Measurements from ENCODE around the gene BSN. TPM values are rescaled to one million over a fixed set of nuclear protein-coding genes. Genes with fewer than 3 reads are reported as not detected.
"Not testable (repeated sequence)": the region's sequence is repeated elsewhere in the genome, so short reads cannot be mapped to it uniquely, and the experiment has no call there.

Gene BSN
- total RNA-seq, 4 donors from 2014 or later = 0.44 to 1.8 (median 0.92) TPM

GRCh38 chr3:49675912-49676311 lies 121.6 kb downstream of the BSN start:
- H3K36me3 ChIP-seq = peaks cover 5 to 54% (median 25%) of the 10 kb centered on the region in 3 donors
- no peak for DNase-seq (ENCODE audit: low spot score in 2 of 2)
- no peak overlapping the region for H3K4me3 ChIP-seq
- TF ChIP-seq EP300 (IDR thresholded peaks at IDR 0.05) (no peak), POLR2A (IDR thresholded peaks at IDR 0.05) (no peak), CTCF (IDR thresholded peaks at IDR 0.05) (no peak)
- WGBS, 2 donors = 90 to 92% methylated on average over 10 to 11 of the region's 11 CpGs
- H3K27me3 ChIP-seq = no peaks in the 10 kb centered on the region
- H3K9me3 ChIP-seq = peaks cover 0 to 5% (median 0%) of the 10 kb centered on the region in 4 donors
- no peak overlapping the region for H3K27ac ChIP-seq
- peaks cover 0 to 21% (median 13%) of the 10 kb centered on the region in 4 donors for H3K4me1 ChIP-seq

GRCh38 chr3:49680493-49681231 lies 126.4 kb downstream of the BSN start:
- 77 to 86% methylated on average over 4 to 7 of the region's 7 CpGs for WGBS, 2 donors
- H3K36me3 ChIP-seq = peaks cover 5 to 99% (median 25%) of the 10 kb centered on the region in 3 donors
- no peak overlapping the region for H3K27ac ChIP-seq
- TF ChIP-seq POLR2A (IDR thresholded peaks at IDR 0.05) = no peak
- TF ChIP-seq CTCF (IDR thresholded peaks at IDR 0.05) = no peak
- no peak for TF ChIP-seq EP300 (IDR thresholded peaks at IDR 0.05)
- DNase-seq (ENCODE audit: low spot score in 2 of 2) = no peak
- no peaks in the 10 kb centered on the region for H3K27me3 ChIP-seq
- peaks cover 0 to 3% (median under 1%) of the 10 kb centered on the region in 4 donors for H3K4me1 ChIP-seq
- no peaks in the 10 kb centered on the region for H3K9me3 ChIP-seq
- H3K4me3 ChIP-seq = no peak overlapping the region

GRCh38 chr3:49681232-49681522 lies 126.9 kb downstream of the BSN start:
- Histone ChIP-seq H3K36me3 (peaks cover 5 to 94% (median 25%) of the 10 kb centered on the region in 3 donors), H3K4me1 (peaks cover 0 to 5% (median under 1%) of the 10 kb centered on the region in 4 donors), H3K4me3 (no peak overlapping the region), H3K27me3 (peaks cover 0 to under 1% of the 10 kb centered on the region in 2 donors), H3K27ac (no peak overlapping the region), H3K9me3 (no peaks in the 10 kb centered on the region)
- DNase-seq (ENCODE audit: low spot score in 2 of 2) = no peak
- WGBS, 2 donors = 100% methylated on average over 1 of the region's 2 CpGs; no CpG with 5 or more reads in 1 of the 2 donors
- TF ChIP-seq CTCF (IDR thresholded peaks at IDR 0.05) (no peak), EP300 (IDR thresholded peaks at IDR 0.05) (no peak), POLR2A (IDR thresholded peaks at IDR 0.05) (no peak)

- Histone ChIP-seq H3K4me3 (no peak overlapping the region), H3K36me3 (peaks cover 5 to 90% (median 25%) of the 10 kb centered on the region in 3 donors), H3K4me1 (peaks cover 0 to 9% (median 2%) of the 10 kb centered on the region in 4 donors), H3K27me3 (peaks cover 0 to 4% of the 10 kb centered on the region in 2 donors), H3K9me3 (no peaks in the 10 kb centered on the region), H3K27ac (no peak overlapping the region)
- no peak for TF ChIP-seq EP300 (IDR thresholded peaks at IDR 0.05)
- no peak for TF ChIP-seq CTCF (IDR thresholded peaks at IDR 0.05)
- no peak for TF ChIP-seq POLR2A (IDR thresholded peaks at IDR 0.05)
- DNase-seq (ENCODE audit: low spot score in 2 of 2) = no peak
- 77 to 78% methylated on average over 4 of the region's 4 CpGs for WGBS, 2 donors
Measured at GRCh38 chr3:49681543-49681942, 127.3 kb downstream of the BSN start.

GRCh38 chr3:49683162-49683561 lies 128.9 kb downstream of the BSN start:
- H3K4me3 ChIP-seq = no peak overlapping the region
- H3K4me1 ChIP-seq = peaks cover 0 to 19% (median 4%) of the 10 kb centered on the region in 4 donors
- 82 to 88% methylated on average over 3 to 6 of the region's 6 CpGs for WGBS, 2 donors
- H3K27me3 ChIP-seq = peaks cover 0 to 14% of the 10 kb centered on the region in 2 donors
- H3K9me3 ChIP-seq = no peaks in the 10 kb centered on the region
- TF ChIP-seq EP300 (IDR thresholded peaks at IDR 0.05) = no peak
- DNase-seq (ENCODE audit: low spot score in 2 of 2) = no peak
- H3K27ac ChIP-seq = peak overlapping the region in 1 of 4 donors; percentile 11
- peaks cover 5 to 74% (median 17%) of the 10 kb centered on the region in 3 donors for H3K36me3 ChIP-seq

- WGBS, 2 donors = 67 to 92% methylated on average over 2 of the region's 2 CpGs
- H3K4me1 ChIP-seq = peaks cover 0 to 27% (median 7%) of the 10 kb centered on the region in 4 donors
- DNase-seq (ENCODE audit: low spot score in 2 of 2); H3K9me3 ChIP-seq; H3K27ac ChIP-seq; H3K4me3 ChIP-seq: not testable (repeated sequence)
- H3K27me3 ChIP-seq = peaks cover 0 to 14% of the 10 kb centered on the region in 2 donors
- peaks cover 0 to 61% (median 8%) of the 10 kb centered on the region in 3 donors for H3K36me3 ChIP-seq
Measured at GRCh38 chr3:49684453-49684852, 130.2 kb downstream of the BSN start.

GRCh38 chr3:49685103-49685502 lies 130.8 kb downstream of the BSN start:
- Histone ChIP-seq H3K4me1 (peaks cover 0 to 31% (median 7%) of the 10 kb centered on the region in 4 donors), H3K36me3 (peaks cover 0 to 55% (median 2%) of the 10 kb centered on the region in 3 donors), H3K27me3 (peaks cover 0 to 14% of the 10 kb centered on the region in 2 donors)
- WGBS, 2 donors = 93 to 95% methylated on average over 9 to 10 of the region's 10 CpGs
- not testable (repeated sequence) for H3K4me3 ChIP-seq; DNase-seq (ENCODE audit: low spot score in 2 of 2); H3K27ac ChIP-seq; H3K9me3 ChIP-seq

- H3K27ac ChIP-seq = not testable (repeated sequence)
- H3K4me3 ChIP-seq = peak overlapping the region in 1 of 4 donors; percentile 25
- WGBS, 2 donors = 25 to 73% methylated on average over 8 to 25 of the region's 36 CpGs
Measured at GRCh38 chr3:49685846-49686245, 131.6 kb downstream of the BSN start.

GRCh38 chr3:49686346-49686745 lies 132.1 kb downstream of the BSN start:
- H3K27me3 ChIP-seq = peaks cover 0 to 14% of the 10 kb centered on the region in 2 donors
- H3K4me1 ChIP-seq = peaks cover 0 to 44% (median 12%) of the 10 kb centered on the region in 4 donors
- DNase-seq (ENCODE audit: low spot score in 2 of 2); H3K9me3 ChIP-seq; H3K27ac ChIP-seq: not testable (repeated sequence)
- 0 to 2% methylated on average over 7 to 15 of the region's 29 CpGs for WGBS, 2 donors
- peak overlapping the region in 3 of 4 donors; percentile 11 to 25 (median 13) for H3K4me3 ChIP-seq
- H3K36me3 ChIP-seq = peaks cover 0 to 42% (median 0%) of the 10 kb centered on the region in 3 donors

More at GRCh38 chr3:49685846-49686245, 131.6 kb downstream of the BSN start:
- not testable (repeated sequence) for DNase-seq (ENCODE audit: low spot score in 2 of 2); H3K9me3 ChIP-seq
- Histone ChIP-seq H3K4me1 (peaks cover 0 to 39% (median 10%) of the 10 kb centered on the region in 4 donors), H3K27me3 (peaks cover 0 to 14% of the 10 kb centered on the region in 2 donors), H3K36me3 (peaks cover 0 to 47% (median 0%) of the 10 kb centered on the region in 3 donors)
